HL-60 (cell line): Measurements from ENCODE around the gene CCDC197.

ENCODE experiments used
- DNase-seq, 2 experiments: peaks; one replicate each; pipeline ENCODE4 v3.0.0-alpha.2; 2010 to 2020; ENCODE audit warnings: low read depth in 1 of 2, low spot score in 1 of 2
- H3K27ac ChIP-seq: fragments of 250-450 bp; sonication (Bioruptor Pico); replicated peaks from 2 replicates; pipeline ENCODE4 v1.5.1; 2020; ENCODE audit warnings: mild to moderate bottlenecking, moderate library complexity
- H3K27me3 ChIP-seq: fragments of 250-450 bp; sonication (Bioruptor Pico); 2 replicates; pipeline ENCODE4 v1.5.1; 2021; ENCODE audit warnings: mild to moderate bottlenecking, moderate library complexity; ENCODE audit not compliant: insufficient read depth, poor library complexity, severe bottlenecking
- H3K4me3 ChIP-seq: replicated peaks from 2 replicates; pipeline ENCODE4 v1.5.1; 2011; ENCODE audit warnings: mild to moderate bottlenecking, control low read depth, low read length; ENCODE audit not compliant: insufficient read depth
- GABPA ChIP-seq: IDR thresholded peaks from 2 replicates; pipeline ENCODE4 v1.6.1; 2012; ENCODE audit warnings: low read depth
- POLR2AphosphoS5 ChIP-seq: IDR thresholded peaks from 2 replicates; pipeline ENCODE4 v1.6.1; 2012; ENCODE audit warnings: low read depth
- SPI1 ChIP-seq: IDR thresholded peaks from 2 replicates; pipeline ENCODE4 v1.6.1; 2012; ENCODE audit warnings: low read depth, mild to moderate bottlenecking, borderline replicate concordance
- TF ChIP-seq, protein P1 (sequence below): IDR thresholded peaks from 2 replicates; pipeline ENCODE4 v1.6.1; 2012; ENCODE audit warnings: low read depth; ENCODE audit not compliant: insufficient replicate concordance
- TF ChIP-seq, protein P2 (sequence below): IDR thresholded peaks from one replicate; pipeline ENCODE4 v1.5.1; 2011; ENCODE audit warnings: low read length, control low read depth, inconsistent platforms; ENCODE audit not compliant: insufficient read depth

CCDC197 gene

DNA sequence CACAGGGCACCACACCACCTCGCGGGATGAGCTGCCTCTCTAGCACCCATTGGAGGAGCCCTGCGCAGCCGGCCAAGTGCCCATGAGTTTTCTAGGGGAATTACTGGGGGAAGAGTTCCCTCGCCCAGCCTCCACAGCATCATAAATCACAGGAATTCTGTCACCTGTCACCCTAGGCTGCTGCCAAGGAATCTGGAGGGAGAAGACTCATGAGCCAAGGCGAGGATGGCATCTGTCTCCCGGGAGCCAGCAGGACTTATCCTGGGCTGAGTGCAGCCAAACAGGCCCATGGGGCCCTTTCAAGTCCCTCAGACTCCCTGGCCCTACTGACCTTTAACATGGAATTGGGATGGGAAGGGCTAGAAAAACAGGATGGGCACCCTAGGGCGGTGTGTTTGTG, 21.2 kb downstream of the CCDC197 start:
- no peak for DNase-seq
- Histone ChIP-seq H3K4me3 (no peak overlapping the region), H3K27ac (no peak overlapping the region), H3K27me3 (no peaks in the 10 kb centered on the region)
- TF ChIP-seq SPI1 (no peak), GABPA (no peak), POLR2AphosphoS5 (no peak)
- TF ChIP-seq, protein P1, sequence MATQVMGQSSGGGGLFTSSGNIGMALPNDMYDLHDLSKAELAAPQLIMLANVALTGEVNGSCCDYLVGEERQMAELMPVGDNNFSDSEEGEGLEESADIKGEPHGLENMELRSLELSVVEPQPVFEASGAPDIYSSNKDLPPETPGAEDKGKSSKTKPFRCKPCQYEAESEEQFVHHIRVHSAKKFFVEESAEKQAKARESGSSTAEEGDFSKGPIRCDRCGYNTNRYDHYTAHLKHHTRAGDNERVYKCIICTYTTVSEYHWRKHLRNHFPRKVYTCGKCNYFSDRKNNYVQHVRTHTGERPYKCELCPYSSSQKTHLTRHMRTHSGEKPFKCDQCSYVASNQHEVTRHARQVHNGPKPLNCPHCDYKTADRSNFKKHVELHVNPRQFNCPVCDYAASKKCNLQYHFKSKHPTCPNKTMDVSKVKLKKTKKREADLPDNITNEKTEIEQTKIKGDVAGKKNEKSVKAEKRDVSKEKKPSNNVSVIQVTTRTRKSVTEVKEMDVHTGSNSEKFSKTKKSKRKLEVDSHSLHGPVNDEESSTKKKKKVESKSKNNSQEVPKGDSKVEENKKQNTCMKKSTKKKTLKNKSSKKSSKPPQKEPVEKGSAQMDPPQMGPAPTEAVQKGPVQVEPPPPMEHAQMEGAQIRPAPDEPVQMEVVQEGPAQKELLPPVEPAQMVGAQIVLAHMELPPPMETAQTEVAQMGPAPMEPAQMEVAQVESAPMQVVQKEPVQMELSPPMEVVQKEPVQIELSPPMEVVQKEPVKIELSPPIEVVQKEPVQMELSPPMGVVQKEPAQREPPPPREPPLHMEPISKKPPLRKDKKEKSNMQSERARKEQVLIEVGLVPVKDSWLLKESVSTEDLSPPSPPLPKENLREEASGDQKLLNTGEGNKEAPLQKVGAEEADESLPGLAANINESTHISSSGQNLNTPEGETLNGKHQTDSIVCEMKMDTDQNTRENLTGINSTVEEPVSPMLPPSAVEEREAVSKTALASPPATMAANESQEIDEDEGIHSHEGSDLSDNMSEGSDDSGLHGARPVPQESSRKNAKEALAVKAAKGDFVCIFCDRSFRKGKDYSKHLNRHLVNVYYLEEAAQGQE: no peak
- TF ChIP-seq, protein P2, sequence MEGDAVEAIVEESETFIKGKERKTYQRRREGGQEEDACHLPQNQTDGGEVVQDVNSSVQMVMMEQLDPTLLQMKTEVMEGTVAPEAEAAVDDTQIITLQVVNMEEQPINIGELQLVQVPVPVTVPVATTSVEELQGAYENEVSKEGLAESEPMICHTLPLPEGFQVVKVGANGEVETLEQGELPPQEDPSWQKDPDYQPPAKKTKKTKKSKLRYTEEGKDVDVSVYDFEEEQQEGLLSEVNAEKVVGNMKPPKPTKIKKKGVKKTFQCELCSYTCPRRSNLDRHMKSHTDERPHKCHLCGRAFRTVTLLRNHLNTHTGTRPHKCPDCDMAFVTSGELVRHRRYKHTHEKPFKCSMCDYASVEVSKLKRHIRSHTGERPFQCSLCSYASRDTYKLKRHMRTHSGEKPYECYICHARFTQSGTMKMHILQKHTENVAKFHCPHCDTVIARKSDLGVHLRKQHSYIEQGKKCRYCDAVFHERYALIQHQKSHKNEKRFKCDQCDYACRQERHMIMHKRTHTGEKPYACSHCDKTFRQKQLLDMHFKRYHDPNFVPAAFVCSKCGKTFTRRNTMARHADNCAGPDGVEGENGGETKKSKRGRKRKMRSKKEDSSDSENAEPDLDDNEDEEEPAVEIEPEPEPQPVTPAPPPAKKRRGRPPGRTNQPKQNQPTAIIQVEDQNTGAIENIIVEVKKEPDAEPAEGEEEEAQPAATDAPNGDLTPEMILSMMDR: no peak

DNA sequence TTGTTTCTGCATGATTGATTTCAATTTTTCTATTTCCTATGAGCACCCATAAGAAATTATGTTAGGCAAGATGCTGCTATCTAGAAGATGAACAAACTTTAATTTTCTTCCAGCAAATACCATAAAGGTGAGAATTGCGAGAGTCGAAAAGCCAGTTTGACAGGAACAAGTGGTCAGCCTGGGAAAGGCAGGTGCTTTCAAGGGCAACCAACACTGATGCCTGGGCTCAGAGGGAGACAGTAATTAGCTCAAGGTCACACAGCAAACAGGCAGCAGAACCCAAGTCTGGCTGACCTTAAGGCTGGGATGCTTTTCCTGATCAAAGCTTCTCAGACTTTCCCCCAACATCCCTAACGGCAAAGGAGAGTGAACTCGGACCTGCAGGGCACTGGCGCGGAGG, 22.2 kb downstream of the CCDC197 start:
- H3K27ac ChIP-seq: no peak overlapping the region
- H3K27me3 ChIP-seq: no peaks in the 10 kb centered on the region
- H3K4me3 ChIP-seq: no peak overlapping the region
- TF ChIP-seq, protein P1: no peak
- TF ChIP-seq SPI1 (no peak), POLR2AphosphoS5 (no peak), GABPA (no peak)
- TF ChIP-seq, protein P2: no peak
- DNase-seq: no peak

DNA sequence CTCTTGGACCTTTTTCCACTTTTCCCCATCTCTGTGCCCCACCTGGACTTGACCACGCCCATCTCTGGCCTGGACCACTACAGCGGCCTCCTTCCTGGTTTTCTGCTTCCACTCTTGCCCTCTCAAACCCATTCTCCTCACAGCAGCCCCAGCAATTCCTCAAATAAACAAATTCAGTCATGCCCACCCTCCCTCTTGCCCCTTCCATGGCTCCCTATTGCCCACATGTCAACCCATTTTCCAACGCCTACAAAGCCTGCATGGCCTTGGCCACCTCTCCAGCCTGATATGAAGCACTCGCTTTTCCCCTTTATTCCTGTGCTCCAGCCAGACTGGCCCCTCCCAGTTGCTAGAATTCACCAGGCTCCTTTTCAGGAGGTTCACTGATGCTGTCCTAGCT, 23.2 kb downstream of the CCDC197 start:
- Histone ChIP-seq H3K27ac (no peak overlapping the region), H3K4me3 (no peak overlapping the region), H3K27me3 (no peaks in the 10 kb centered on the region)
- DNase-seq: no peak
- TF ChIP-seq, protein P2: no peak
- TF ChIP-seq POLR2AphosphoS5 (no peak), SPI1 (no peak), GABPA (no peak)
- TF ChIP-seq, protein P1: no peak
